HG03342 (cell line): ENCODE data around the gene MIPOL1.
"Not testable (repeated sequence)": the region's sequence is repeated elsewhere in the genome, so short reads cannot be mapped to it uniquely, and the experiment has no call there.

Experiments
- ATAC-seq: cut with Tn5 transposase; IDR thresholded peaks from one replicate; pipeline ENCODE4 v1.9.1; 2021; ENCODE audit warnings: mild to moderate bottlenecking, moderate library complexity; ENCODE audit not compliant: unreplicated experiment

MIPOL1 gene

GRCh38 chr14:37230551-37231194, 32.9 kb downstream of the MIPOL1 start:
- ATAC-seq = peak; percentile 81

DNA sequence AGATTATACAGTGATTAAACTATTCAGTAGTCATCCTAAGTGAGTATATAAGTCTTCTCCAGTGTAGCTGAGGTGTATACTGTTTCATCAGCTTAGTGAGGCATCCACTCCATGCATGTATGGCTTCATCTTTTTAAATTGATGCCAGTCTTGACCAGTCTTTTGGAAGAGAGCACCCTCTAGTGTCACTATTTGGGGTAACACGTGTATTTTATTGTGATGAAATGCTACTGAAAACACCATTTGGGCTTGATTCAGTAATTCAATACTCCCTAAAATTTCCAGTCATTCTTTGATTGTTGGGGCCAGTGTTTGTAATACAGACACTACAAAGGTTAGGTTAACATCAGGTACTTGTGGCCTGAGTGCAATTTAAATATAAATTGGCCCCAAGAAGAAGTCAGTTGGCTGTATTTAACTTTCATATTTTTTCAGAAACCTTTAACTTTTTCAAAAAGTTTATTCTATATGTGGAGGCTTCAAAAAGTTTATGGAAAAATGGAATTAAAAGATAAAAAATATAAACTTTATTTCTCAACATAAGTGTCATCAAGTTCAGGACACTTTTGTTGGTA, 35.3 kb downstream of the MIPOL1 start:
- peak; percentile 54 for ATAC-seq

GRCh38 chr14:37234222-37234621, 36.5 kb downstream of the MIPOL1 start:
- ATAC-seq = no peak

- ATAC-seq = not testable (repeated sequence)
Observed at GRCh38 chr14:37236044-37236443, 38.3 kb downstream of the MIPOL1 start.

- no peak for ATAC-seq
Observed at GRCh38 chr14:37237094-37237493, 39.4 kb downstream of the MIPOL1 start.

DNA sequence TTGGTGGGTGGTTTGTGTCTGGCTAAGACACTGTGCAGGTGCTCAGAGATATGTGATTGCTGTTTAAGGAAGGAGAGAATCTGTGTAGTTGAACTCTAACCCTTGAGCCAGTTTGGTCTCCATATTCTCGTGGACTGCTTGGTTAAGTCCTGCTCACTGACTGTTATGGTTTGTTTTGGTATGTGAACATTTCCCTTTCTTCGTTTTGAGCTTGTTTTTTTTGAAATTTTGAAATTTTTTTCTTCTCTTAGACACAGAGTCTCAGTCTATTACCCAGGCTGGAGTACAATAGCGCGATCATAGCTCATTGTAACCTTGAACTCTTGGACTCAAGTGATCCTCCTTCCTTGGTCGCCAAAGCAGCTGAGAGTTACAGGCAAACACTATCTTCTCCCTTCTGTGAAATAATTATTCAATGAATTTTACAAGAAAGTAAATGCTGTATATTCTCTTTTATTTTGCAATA, 40.0 kb downstream of the MIPOL1 start:
- ATAC-seq = no peak

GRCh38 chr14:37241198-37241597, 43.5 kb downstream of the MIPOL1 start:
- ATAC-seq = no peak

DNA sequence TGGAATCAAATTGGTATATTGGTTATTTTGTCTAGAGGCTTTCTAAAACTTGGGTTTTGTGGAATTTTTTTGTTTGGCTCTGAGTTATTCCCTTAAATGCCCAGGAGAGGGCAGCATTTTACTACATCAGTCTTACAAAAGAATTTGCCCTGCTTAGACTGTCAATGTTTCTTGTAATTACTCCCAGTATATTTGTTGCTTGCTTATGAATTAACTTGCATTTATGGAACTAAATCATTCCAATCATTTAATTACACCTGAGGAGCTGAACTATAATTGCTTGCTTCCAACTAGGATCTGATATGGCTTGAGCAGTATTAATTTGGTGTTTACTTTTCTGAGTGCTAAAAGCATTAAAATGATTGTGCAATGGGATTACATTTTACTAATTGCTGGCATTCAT, 48.7 kb downstream of the MIPOL1 start:
- ATAC-seq = peak; percentile 47

- no peak for ATAC-seq
Observed at GRCh38 chr14:37247791-37248461, 50.2 kb downstream of the MIPOL1 start.

- no peak for ATAC-seq
Observed at GRCh38 chr14:37251775-37252174, 54.0 kb downstream of the MIPOL1 start.

DNA sequence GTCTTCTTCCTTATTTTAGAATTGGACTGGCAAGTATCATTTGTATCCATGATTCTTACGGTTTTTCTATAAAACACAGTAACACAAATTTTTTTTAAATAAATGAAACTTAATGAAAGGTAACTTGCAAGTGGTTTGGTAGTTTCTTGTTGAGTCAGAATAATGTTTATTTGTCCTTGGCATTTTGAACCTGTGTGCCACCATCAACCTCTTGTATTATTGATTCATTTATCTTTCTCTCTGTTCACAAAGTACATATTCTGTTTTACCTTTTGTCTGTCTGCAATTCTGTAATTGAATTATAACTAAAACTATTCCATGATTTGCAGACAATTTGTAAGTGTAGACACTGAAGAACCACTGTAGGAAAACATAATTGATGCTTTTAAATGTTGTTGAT, 54.7 kb downstream of the MIPOL1 start:
- no peak for ATAC-seq

- no peak for ATAC-seq
Observed at GRCh38 chr14:37253905-37254304, 56.2 kb downstream of the MIPOL1 start.

DNA sequence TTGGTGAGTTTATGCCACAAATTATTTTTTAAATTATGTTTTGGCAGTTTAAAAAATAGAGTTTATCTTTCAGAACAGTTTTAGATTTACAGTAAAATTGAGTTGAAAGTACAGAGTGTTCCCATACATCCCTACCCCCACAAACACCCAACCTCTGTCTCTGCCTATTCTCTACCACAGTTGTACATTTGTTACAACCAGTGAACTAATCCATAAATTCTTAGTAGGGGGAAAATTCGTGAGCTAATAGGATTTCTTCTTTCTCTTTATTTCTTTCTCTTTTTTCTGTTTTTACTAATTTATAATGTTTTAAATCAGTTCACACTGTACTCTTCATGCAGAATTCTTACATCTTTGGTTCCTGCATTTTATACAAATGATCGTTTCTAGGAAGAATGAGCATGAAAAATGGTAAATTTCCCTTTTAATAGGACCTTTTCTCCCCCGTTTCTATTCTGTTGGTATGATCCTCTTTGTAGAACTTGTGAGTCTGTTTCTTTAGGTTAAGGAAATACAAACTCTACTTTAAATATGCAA, 56.7 kb downstream of the MIPOL1 start:
- ATAC-seq = no peak

- ATAC-seq = no peak
Observed at GRCh38 chr14:37257501-37258070, 59.8 kb downstream of the MIPOL1 start.

GRCh38 chr14:37262649-37263048, 64.9 kb downstream of the MIPOL1 start:
- no peak for ATAC-seq

DNA sequence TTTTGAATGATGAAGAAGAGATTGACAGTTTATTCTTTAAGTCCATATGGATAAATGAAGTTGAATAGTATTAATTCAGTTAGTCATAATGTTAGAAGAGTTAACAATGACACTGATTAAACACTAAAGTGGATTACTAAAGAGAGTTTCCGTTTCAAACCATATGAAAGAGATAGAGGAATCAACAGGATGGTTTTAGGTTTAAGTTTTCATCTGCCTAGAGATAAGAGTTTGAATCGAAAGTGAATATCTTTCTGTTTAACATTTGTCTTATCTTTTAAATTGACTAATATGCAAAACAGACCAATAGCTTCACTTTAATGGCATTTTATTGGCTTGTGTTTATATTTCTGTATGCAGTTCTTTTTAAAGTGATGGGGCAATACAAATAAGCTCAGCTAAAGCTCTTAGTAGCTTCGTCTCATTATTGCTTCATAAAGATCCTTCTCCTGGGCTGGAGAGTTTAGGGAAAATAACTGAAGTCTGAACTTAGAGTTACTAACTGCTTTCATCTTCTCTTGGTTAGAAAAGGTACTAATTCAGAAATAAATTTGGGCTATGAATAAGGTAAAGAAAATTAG, 66.0 kb downstream of the MIPOL1 start:
- ATAC-seq = no peak

DNA sequence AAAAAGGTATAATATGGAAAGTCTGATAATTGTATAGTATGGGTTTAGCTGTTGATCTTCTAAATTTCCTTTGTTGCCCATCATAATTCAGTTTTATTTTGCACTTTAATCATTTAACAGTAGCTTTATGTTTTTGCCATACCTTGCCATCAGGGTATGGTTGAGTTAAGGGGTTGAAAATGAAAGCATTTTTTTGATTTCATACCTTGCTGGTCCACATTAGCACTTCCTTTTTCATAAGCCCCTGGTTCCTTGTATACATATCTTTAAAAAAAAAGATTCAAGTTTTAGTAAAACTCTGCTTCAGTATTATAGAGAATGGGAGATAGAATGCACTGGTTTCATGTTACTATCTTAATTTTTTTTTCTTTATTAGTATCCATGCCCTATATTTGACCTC, 71.1 kb downstream of the MIPOL1 start:
- ATAC-seq = no peak

DNA sequence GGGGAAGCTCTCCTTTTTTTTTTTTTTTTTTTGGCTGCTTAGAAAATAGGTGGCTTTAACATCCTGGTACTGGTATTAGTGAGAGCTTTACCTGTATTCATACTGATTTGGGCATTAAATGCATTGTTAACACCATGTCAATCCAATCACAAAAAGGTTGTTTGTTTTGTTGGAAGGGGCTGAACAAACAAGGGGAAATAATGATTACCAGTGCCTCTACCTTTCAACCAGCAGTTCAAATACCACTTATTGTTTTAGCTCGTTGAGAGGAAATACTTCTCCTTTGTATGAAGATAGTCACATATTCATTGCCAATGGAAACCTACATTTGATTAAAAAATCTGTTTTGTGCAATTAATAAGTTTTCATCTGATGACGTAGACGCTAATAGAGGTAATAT, 72.9 kb downstream of the MIPOL1 start:
- ATAC-seq = no peak

- no peak for ATAC-seq
Observed at GRCh38 chr14:37272569-37272968, 74.8 kb downstream of the MIPOL1 start.

- ATAC-seq = no peak
Observed at GRCh38 chr14:37274652-37275051, 76.9 kb downstream of the MIPOL1 start.

GRCh38 chr14:37275963-37276362, 78.2 kb downstream of the MIPOL1 start:
- ATAC-seq = no peak
